Testis (tissue), 2 donors: Measurements from ENCODE around the gene STXBP5.

ENCODE experiments used
- CTCF ChIP-seq, 3 experiments: fragments of 450-650 bp in 2 of 3; fragments of 200-600 bp in 1 of 3; sonication (generic) in 1 of 3; IDR thresholded peaks; one replicate each; pipeline ENCODE4 v1.5.1; 2016 to 2019; ENCODE audit warnings: antibody characterized with exemption in 3 of 3, mild to moderate bottlenecking in 2 of 3, moderate library complexity in 1 of 3
- POLR2A ChIP-seq: fragments of 450-650 bp; IDR thresholded peaks from one replicate; pipeline ENCODE4 v1.6.1; 2017; ENCODE audit warnings: antibody characterized with exemption, mild to moderate bottlenecking, moderate library complexity

- TF ChIP-seq CTCF (IDR thresholded peaks at IDR 0.05) (no peak), POLR2A (no peak)
Observed at GRCh38 chr6:147321260-147321659, 117.0 kb downstream of the STXBP5 start.
